ENCODE results near the gene BAG3.
"Not testable (repeated sequence)": the region's sequence is repeated elsewhere in the genome, so short reads cannot be mapped to it uniquely, and the experiment has no call there.

BAG3 gene

DNA sequence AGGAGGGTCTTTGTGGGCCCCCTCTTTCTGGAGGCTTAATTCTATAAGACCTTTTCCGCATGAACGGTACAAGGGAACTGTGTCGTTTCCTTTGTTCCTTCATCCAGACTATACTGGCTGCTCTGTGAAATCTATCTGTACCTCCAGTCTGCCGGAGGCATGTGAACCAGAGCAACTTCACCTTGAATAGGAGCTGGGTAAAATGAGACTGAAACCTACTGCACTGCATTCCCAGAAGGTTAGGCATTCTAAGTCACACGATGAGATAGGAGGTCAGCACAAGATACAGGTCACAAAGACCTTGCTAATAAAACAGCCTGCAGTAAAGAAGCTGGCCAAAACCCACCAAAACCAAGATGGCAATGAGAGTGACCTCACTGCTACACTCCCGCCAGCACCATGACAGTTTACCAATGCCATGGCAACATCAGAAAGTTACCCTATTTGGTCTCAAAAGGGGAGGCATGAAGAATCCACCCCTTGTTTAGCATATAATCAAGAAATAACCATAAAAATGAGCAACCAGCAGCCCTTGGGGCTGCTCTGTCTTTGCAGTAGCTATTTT lies 37.9 kb downstream of the BAG3 start:
- no peak for DNase-seq (ENCODE audit: extremely low read depth in 1 of 2, low read depth in 1 of 2)

DNA sequence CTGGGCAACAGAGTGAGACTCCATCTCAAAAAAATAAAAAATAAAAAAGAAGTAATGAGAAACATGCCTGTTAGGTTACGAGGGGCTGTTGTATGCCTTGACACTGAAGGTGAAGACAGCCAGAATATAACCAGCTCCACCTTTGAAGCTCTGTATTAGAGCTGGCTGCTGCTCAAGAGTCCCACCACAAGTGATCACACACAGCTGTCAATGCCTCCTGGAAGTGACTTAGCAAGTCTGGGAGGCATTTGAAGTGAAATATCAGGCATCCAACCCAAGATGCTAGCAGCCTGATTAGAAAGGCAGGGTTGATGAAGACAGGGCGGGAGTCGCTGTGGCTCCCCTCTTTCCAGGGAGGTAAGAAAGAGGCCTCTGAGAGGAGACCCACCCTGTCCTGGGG lies 40.5 kb downstream of the BAG3 start:
- no peak for DNase-seq (ENCODE audit: extremely low read depth in 1 of 2, low read depth in 1 of 2)

DNA sequence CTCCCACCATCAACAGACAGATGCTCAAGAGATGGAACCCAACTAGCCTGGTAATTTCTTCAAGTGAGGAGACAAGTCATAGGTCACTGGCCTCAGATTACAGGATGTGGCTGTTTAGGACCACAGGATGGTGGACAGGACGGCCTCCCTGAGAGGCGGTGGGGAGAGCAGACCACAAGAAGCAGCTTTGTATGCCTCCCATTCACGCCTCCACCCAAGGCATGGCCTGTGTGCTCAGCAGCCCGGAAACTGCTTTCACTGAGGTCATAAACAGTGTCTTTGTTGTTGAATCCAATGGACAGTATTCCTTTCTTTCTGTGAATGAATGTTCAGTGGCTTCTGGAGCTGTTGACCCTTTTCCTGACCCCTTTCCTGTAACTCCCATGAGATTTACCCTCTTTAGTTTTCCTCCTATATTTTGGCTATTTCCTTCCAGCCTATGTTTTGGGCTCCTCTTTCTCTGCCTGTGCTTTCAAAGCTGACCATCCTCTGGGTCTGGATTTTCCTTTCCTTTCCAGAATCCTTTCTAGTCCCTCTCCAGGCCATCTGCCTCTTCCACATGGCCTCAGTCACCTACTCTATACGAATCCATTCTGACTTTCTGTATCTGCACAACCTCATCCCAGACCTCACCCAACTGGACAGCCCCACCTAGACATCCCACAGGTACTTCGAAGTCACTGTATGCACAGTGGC lies 42.2 kb downstream of the BAG3 start:
- DNase-seq (ENCODE audit: extremely low read depth in 1 of 2, low read depth in 1 of 2) = no peak

DNA sequence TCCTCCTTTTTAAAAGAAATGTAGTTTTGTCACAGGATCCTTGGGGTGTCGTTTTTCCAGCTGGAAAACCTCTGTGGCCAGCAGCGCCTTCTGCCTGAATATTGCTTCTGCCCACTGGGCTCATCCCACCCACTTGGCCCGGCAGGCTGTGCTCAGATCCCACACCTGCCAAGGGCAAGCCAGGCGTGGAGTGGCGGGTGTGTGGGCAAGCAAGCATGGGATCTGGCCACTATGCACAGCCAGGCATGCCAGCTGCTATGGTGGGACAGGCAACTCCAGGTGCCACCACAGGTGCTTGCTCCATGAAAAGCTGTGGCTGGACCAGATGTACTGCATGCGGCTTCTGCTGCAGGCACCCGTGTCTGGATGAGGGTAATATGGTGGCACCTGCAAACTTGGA lies 43.4 kb downstream of the BAG3 start:
- no peak for DNase-seq (ENCODE audit: extremely low read depth in 1 of 2, low read depth in 1 of 2)

DNA sequence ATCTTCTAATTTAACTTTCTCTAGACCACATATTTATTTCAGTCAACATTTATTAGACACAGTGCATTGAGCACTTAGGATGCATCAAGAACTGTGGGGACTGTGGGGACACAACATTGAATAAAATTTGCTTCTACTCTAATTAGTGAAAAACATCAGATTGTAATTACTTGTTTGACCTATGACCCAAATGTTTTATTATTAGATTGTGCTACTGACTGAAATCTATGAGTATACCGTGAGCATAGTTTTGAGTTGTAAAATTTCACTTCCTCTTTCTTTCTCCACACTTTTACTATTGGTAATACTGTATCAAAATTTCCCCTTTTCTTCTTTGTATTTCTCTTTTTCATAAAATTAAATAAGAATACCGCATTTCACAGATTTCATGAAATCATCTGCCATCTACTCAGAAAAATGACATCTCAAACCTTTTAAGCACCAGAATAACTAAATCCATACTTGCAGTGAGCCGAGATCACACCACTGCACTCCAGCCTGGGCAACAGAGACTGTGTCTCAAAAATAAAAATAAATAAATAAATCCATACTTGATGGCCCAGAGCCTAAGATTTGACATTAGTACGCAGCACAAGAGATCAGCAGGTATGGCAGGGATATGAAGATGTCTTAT lies 49.3 kb downstream of the BAG3 start:
- DNase-seq (ENCODE audit: extremely low read depth in 1 of 2, low read depth in 1 of 2) = no peak

DNA sequence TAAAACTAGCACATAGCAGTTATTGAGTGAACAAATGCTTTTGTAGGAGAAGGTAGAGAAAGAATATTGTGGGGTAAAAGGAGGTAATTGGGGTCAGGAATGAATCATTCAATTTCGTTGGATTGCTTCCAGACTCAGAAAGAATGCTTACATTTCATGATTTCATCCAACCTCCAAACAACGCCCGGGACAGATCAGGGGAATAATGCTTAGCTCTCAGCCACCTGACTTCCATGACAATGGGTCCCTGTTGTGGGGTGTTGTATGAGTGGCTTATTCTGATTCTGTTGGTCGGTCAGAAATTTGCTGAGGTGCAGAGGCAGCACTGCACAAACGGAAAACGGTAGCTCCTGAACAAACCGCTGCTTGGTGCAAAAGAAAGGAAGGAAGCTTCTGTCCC lies 50.7 kb downstream of the BAG3 start:
- DNase-seq (ENCODE audit: extremely low read depth in 1 of 2, low read depth in 1 of 2) = no peak

DNA sequence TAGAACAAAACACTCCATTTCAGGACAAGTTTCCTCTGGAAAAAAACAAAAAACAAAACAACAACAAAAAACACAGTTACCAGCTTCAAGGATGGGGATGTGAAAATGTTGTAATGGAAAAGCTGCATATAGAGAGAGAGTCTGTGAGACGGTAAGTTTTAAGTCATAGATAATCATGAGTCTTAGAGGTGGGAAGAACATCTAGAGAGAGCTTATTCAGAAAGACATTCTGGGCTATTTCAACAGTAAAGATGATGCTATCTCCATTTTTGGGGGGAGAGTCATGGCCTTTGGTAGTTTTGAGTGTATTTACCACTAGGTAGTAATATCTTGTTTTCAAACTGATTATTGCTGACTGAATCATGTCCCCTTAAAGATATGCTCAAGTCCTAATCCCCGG lies 51.4 kb downstream of the BAG3 start:
- no peak for DNase-seq (ENCODE audit: extremely low read depth in 1 of 2, low read depth in 1 of 2)

DNA sequence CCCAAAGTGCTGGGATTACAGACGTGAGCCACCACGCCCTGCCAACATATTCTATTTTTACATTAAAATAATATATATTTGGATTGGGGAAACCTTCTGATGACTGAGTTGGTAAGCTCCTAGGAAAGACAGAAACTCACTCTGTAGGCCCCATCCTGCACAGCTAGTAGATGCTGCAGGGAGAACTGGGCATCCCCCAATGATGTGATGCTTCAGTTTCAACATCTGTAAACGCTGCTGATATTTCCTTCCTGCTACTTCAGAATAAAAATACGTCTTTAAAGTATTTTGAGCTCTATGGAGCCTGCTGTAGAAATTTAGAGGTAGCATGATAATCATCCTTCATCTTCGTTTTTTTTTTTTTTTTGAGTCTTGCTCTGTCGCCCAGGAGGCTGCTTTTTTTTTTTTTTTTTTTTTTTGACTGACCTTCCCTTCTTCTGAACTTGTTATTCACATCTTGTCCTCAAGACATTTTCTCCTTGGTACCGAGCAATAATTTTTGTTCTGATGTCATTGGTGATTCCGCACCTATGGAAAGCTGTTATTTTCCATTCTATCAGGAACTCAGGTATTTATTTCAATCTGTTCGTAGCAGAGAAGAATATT lies 52.8 kb downstream of the BAG3 start:
- DNase-seq (ENCODE audit: extremely low read depth in 1 of 2, low read depth in 1 of 2) = no peak

DNA sequence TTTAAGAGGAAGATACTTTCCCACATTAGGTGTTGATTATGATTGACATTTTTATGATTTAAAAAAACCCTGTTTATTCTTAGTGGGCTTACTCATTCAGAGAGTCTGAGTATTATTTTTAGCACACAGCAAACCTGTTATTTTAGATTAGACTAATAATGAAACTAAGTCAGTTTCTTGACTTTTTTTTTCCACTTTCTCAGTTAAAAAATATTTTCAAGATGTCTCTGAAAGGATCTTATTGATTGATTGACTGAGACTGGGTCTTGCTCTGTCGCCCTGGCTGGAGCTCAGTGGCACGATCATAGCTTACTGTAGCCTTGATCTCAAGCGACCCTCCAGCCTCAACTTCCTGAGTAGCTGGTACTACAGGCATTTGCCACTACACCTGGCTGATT lies 54.3 kb downstream of the BAG3 start:
- DNase-seq (ENCODE audit: extremely low read depth in 1 of 2, low read depth in 1 of 2) = no peak

DNA sequence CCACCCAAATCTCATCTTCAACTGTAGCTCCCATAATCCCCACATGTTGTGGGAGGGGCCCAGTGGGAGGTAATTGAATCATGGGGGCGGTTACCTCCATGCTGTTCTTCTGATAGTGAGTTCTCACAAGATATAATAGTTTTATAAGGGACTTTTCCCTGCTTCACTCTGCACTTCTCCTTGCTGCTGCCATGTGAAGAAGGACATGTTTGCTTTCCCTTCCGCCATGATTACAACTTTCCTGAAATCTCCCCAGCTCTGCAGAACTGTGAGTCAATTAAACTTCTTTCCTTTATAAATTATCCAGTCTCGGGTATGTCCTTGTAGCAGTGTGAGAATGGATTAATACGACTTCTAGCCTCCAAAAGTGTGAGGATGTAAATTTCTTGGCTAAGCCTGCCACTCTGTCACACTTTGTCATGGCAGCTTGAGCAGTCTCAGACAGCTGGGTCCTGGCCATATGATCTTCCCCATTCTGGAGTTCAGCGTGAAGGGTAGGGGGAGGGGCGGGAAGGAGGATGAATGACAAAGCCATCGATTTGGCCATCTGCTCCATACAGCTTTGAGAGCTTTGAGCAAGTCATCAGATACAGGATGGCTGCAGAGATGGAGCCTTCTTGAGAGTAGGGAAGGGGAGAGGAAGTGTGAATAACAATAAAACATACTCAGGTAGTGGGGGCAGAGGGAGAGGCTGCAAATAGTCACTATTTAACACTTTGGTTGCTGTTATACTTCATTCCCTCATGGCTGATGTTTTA lies 55.5 kb downstream of the BAG3 start:
- DNase-seq (ENCODE audit: extremely low read depth in 1 of 2, low read depth in 1 of 2) = no peak

DNA sequence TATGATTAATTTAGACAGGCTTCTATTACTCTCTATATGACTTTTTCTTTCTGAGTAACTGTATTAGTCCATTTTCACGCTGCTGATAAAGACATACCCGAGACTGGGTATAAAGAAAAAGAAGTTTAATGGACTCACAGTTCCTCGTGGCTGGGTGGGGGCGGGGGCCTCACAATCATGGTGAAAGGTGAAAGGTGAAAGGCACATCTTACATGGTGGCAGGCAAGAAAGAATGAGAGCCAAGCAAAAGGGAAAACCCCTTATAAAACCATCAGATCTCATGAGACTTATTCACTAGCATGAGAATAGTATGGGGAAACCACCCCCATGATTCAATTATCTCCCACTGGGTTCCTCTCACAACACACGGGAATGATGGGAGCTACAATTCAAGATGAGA lies 56.2 kb downstream of the BAG3 start:
- not testable (repeated sequence) for DNase-seq (ENCODE audit: extremely low read depth in 1 of 2, low read depth in 1 of 2)

DNA sequence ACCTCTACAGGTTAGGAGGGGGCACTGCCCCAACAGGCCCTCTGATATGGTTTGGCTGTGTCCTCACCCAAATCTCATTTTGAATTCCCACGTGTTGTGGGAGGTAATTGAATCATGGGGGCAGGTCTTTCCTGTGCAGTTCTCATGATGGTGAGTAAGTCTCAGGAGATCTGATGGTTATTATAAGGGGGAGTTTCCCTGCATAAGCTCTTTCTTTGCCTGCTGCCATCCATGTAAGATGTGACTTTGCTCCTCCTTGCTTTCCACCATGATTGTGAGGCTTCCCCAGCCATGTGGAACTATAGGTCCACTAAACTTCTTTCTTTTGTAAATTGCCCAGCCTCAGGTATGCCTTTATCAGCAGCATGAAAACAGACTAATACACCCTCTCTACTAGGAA lies 59.8 kb downstream of the BAG3 start:
- not testable (repeated sequence) for DNase-seq (ENCODE audit: extremely low read depth in 1 of 2, low read depth in 1 of 2)

DNA sequence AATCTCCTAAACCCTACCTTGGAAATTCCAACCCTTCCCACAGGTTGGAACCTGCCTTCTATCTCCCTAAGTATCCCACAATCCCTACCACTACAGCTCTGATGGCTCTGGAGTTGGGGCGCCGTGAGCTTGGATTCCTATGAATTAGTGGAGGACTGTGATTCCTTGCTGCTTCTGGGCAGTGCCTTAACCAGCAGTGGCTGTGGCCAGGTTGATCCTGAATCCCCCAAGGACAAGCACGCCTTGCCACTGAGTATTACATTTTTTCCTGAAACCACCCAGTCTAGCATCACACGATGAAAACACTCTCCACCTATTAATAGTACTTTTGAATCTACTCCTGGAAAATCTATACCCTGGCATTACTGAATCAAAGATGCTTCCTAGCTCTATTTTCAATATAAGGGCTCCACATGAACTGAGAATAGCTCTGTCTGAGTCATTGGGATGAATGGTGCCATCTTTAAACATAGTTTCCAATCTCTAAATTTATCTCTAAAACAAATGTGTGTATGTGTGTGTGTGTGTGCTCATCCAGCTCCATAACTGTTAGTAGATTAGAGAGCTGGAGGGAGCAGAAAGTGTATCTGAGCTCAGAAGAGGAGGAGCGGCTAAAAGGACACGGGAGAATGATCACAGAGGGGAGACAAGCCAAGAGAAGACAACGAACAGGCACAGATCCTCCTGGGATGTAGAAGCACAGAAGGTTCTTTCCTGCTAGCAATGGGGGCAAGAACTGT lies 62.7 kb downstream of the BAG3 start:
- no peak for DNase-seq (ENCODE audit: extremely low read depth in 1 of 2, low read depth in 1 of 2)

DNA sequence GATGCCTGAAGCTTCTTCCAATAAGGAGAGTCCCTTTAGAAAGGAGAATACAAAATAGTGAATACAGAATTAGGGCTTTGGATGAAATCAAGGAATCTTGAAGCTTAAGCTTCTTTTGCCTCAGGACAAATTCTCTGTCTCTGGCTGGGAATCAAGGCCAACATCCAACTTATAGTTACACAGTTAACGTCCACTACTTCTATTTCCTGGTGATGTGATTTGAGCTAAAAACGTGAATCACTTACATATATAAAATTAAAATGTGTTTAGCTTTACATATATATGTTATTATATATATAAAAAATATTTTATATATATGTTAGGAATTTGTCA lies 63.3 kb downstream of the BAG3 start:
- DNase-seq (ENCODE audit: extremely low read depth in 1 of 2, low read depth in 1 of 2) = no peak

DNA sequence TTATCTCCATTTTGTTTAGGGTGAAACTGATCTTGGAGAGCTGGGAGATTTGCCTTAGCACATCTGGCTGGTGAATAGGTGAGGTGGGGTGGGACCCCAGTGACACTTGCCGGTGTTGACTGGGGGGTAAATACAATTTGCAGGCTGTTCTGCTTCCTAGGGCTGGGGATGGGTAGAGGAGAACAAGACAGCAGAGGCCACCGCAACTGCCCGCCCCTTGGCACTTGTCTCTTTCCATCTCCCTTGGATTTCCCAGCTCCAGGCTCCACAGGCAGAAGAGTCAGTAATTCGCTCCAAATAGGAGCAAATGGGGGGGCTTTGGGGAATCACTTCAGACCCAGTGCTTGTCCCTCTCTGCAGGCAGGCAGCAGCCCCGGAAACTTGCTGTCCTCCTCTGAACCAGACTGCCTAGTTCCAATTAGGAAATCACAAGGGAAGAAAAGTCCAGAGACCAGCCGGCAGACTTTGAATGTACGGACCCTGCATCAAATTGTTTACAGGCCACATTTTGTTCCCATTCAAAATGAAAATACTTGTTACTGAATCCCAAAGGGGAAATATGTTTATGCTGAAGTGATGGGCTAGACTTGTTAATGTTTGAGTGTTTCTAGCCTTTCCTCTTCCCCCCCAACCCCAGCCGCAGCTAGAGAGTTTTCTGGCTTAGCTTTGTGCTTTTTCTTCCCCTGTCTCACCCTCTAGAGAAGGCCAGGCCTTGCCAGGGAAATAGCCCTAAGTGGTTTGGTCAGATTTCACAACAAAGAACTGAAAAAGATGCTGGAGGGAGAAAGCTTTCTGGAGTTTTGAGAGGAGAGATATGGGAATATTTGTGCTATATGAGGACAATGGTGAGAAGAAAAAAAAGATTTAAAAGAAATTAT lies 64.7 kb downstream of the BAG3 start:
- DNase-seq (ENCODE audit: extremely low read depth in 1 of 2, low read depth in 1 of 2) = no peak

DNA sequence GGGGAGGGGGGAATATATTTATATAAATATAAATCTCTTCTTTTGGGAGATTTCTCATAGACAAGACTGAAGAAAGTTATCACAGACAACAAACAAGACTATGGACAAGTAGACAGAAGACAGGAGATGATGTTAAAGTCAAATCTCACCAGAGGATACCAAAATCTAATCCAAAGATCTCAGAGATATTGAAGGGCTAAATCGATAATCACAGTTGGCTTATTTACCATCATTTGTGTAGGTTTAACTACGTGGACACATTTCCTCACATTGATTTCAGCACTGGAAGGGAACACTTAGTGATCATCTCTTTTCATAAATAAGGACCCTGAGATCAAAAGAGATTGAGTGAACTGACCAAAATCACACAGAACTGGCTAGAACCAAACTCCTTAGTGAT lies 72.0 kb downstream of the BAG3 start:
- no peak for DNase-seq (ENCODE audit: extremely low read depth in 1 of 2, low read depth in 1 of 2)

DNA sequence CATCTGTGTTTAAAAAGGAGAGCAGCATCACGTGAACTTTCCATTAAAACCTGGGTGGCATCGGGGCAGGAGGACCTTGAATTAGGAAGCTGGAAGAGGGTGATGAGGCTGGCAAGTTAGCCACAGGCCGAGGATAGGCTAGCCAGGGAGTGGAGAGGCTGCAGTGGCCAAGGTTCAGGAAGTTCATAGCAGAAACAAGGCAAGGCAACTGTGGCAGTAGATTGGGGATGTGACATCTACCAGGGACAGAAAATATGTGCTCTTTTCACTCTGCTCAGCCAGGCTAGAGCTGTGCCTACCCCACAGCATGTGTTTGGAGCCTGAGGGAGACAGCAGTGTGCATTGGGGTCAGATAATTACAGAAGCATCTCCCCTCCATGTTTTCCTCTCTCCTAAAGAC lies 72.4 kb downstream of the BAG3 start:
- DNase-seq (ENCODE audit: extremely low read depth in 1 of 2, low read depth in 1 of 2) = no peak

DNA sequence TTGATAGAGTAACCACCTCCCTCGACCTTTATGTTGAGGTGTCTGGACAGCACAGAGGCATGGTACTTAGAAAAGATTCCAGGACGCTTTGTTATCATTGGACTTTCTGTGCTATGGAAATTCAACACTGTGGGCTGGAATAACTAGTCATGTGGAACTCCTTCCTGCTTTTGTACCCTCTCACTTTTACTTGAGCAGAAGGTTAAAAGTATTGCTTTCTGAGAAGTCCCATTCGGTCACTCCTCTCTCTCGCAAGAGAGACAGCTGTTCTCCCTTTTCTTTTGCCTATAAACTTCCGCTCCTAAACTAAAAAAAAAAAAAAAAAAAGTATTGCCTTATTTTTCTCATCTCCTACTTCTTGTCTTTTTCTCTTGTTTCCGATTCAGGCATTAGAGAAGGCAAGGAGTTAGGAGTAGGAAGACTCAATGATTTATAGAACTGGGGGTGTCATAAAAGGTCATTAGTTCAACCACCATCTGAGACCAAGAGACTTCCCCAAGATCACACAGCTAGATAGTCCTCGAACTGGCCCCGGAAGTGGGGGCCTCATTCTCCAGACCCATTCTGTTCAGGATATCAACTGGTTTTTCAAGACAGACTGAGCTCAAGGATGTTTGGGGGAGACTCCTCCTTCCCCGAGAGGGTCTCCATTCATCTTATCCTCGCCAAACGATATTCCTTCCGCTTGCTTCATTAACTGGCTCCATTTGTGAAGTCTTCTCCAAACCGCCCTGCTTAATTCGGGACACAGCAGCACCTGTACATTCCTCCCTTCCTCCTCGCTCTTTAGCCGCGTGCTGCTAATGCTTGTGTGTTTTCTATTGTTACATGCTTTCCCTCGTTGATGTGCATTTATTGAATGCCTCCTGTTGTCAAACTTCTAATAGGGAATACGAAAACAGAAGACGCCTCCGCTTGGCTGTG lies 73.7 kb downstream of the BAG3 start:
- no peak for DNase-seq (ENCODE audit: extremely low read depth in 1 of 2, low read depth in 1 of 2)

DNA sequence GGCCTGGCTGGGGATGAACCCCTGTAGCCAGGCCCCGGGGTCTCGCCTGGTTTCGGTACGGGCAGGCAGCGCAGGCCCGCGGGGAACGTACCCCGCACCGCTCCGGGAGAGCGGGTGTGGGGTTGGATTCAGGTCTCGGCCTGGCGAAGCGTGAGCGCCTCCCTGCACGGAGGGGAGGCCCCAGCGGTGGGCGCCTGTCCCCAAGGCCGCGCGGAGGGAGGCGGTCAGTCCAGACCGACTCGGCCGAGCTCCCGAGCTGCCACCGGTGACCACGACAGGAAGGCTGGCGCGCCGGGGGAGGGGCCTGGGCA lies 74.3 kb downstream of the BAG3 start:
- no peak for DNase-seq (ENCODE audit: extremely low read depth in 1 of 2, low read depth in 1 of 2)
